Neuronal stem cell (in vitro differentiated cells): ENCODE results near the gene TBC1D22A.

Experiments
- DNase-seq: peaks from one replicate; pipeline ENCODE4 v3.0.0-alpha.2; 2013; ENCODE audit warnings: low spot score
- H2AFZ ChIP-seq: one replicate; pipeline ENCODE4 v1.6.1; 2013; ENCODE audit warnings: mild to moderate bottlenecking, low read length, inconsistent platforms
- H2AK5ac ChIP-seq: 2 replicates; pipeline ENCODE4 v1.6.1; 2013; ENCODE audit warnings: low read depth, mild to moderate bottlenecking, inconsistent platforms, low read length, moderate library complexity, mixed read lengths
- H2BK120ac ChIP-seq: 2 replicates; pipeline ENCODE4 v1.6.1; 2013; ENCODE audit warnings: low read depth, mild to moderate bottlenecking, inconsistent platforms, low read length, moderate library complexity, mixed read lengths
- H2BK12ac ChIP-seq: one replicate; pipeline ENCODE4 v1.6.1; 2013; ENCODE audit warnings: low read length, inconsistent platforms
- H2BK15ac ChIP-seq: 2 replicates; pipeline ENCODE4 v1.6.1; 2013; ENCODE audit warnings: mild to moderate bottlenecking, low read length, inconsistent platforms, mixed read lengths
- H2BK5ac ChIP-seq: one replicate; pipeline ENCODE4 v1.6.1; 2013; ENCODE audit warnings: inconsistent platforms, mild to moderate bottlenecking, low read length, moderate library complexity
- H3K14ac ChIP-seq: one replicate; pipeline ENCODE4 v1.6.1; 2013; ENCODE audit warnings: low read length, inconsistent platforms
- H3K18ac ChIP-seq: 2 replicates; pipeline ENCODE4 v1.6.1; 2013; ENCODE audit warnings: low read length, inconsistent platforms
- H3K23ac ChIP-seq: 2 replicates; pipeline ENCODE4 v1.6.1; 2013; ENCODE audit warnings: low read depth, mild to moderate bottlenecking, mixed read lengths, low read length, inconsistent platforms; ENCODE audit not compliant: poor library complexity
- H3K27ac ChIP-seq: replicated peaks from 3 replicates; pipeline ENCODE4 v1.5.1; 2013; ENCODE audit warnings: low read length, inconsistent platforms
- H3K27me3 ChIP-seq, 3 experiments: 2 replicates each; pipeline ENCODE4 v1.6.1; 2013; ENCODE audit warnings: low read length in 3 of 3, mild to moderate bottlenecking in 2 of 3, inconsistent platforms in 1 of 3, low read depth in 1 of 3, mixed read lengths in 1 of 3, moderate library complexity in 1 of 3; ENCODE audit not compliant: control insufficient read depth in 3 of 3, insufficient read depth in 3 of 3
- H3K36me3 ChIP-seq, 2 donors: replicated peaks in 1 of 2; 2 replicates each; pipeline ENCODE4 v1.6.1; 2013; ENCODE audit warnings: low read length in 2 of 2; ENCODE audit not compliant: control insufficient read depth in 2 of 2, insufficient read depth in 2 of 2
- H3K4ac ChIP-seq: 2 replicates; pipeline ENCODE4 v1.6.1; 2013; ENCODE audit warnings: inconsistent platforms, mild to moderate bottlenecking, low read length, moderate library complexity
- H3K4me1 ChIP-seq, 2 donors: 1 replicate in 1 of 2; 2 replicates in 1 of 2; pipeline ENCODE4 v1.6.1; 2013; ENCODE audit warnings: low read length in 2 of 2, low read depth in 1 of 2; ENCODE audit not compliant: control insufficient read depth in 2 of 2, insufficient read depth in 1 of 2
- H3K4me2 ChIP-seq: one replicate; pipeline ENCODE4 v1.6.1; 2013; ENCODE audit warnings: mild to moderate bottlenecking, low read length, inconsistent platforms; ENCODE audit not compliant: insufficient read depth, poor library complexity, severe bottlenecking
- H3K4me3 ChIP-seq, 2 donors: 2 replicates each; pipeline ENCODE4 v1.5.1; 2013; ENCODE audit warnings: low read length in 2 of 2, mild to moderate bottlenecking in 2 of 2, inconsistent platforms in 1 of 2, moderate library complexity in 1 of 2
- H3K79me1 ChIP-seq: one replicate; pipeline ENCODE4 v1.6.1; 2013; ENCODE audit warnings: low read depth, mild to moderate bottlenecking, inconsistent platforms, low read length, moderate library complexity
- H3K9ac ChIP-seq: one replicate; pipeline ENCODE4 v1.6.1; 2013; ENCODE audit warnings: mild to moderate bottlenecking, low read depth, low read length, inconsistent platforms; ENCODE audit not compliant: poor library complexity
- H3K9me3 ChIP-seq, 2 donors: replicated peaks in 1 of 2; 2 replicates each; pipeline versions ENCODE3 to v1.6.1; 2013; ENCODE audit warnings: low read length in 2 of 2, mild to moderate bottlenecking in 2 of 2, inconsistent platforms in 1 of 2, low read depth in 1 of 2, mixed read lengths in 1 of 2, moderate library complexity in 1 of 2; ENCODE audit not compliant: control insufficient read depth in 2 of 2, insufficient read depth in 1 of 2
- H4K8ac ChIP-seq: one replicate; pipeline ENCODE4 v1.6.1; 2013; ENCODE audit warnings: low read depth, mild to moderate bottlenecking, inconsistent platforms, low read length, moderate library complexity
- H4K91ac ChIP-seq: one replicate; pipeline ENCODE4 v1.6.1; 2013; ENCODE audit warnings: low read length, low read depth, mild to moderate bottlenecking, inconsistent platforms; ENCODE audit not compliant: poor library complexity
- WGBS, 2 donors: extraction: QIAGEN DNeasy Blood & Tissue Kit; methylation state at CpG; one replicate each; pipeline ENCODE4 v1.1.7; 2013; ENCODE audit warnings: missing lambda C conversion rate in 2 of 2, mixed read lengths in 1 of 2; ENCODE audit not compliant: insufficient read length in 2 of 2, insufficient replicate concordance in 1 of 2; ENCODE audit errors: extremely low coverage in 2 of 2; 5-methylcytosine and 5-hydroxymethylcytosine counted together

TBC1D22A gene

DNA sequence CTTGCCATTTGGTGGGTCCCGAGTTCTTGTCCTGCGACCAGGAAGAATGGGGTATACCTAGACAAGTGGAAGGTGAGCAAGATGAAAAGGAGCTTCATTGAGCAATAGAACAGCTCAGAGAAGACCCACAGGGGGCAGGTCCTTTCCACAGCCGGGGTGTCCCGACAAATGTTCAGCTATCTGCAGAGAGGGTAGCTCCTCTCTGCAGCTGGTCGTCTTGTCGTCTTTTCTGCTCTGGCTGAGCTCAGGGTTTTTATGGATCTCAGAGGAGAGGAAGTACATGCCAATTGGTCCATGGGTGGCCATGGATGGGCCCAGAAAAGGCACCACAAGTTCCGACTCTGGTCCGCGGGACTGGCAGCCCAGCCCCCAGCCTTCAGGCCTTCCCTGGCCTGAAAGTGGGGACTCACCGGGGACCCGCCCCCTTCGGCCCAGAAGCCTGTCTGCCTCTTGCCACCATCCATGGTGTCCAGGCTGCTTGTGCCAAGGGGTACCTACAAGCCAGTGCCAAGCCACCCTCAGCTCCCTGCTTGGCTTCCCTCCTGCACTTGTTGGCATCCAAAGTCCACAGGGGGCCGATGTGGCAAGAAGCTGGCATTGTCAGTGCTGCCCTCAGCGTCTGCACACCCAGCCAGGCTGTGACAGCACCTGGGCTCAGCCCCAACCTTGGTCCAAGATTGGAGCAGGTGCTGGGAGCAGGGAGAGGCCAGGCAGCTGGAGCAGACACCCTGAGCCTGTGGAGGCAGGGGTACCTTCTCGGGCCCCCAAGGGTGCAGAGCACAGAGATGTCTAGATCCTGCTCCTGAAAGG, 438.9 kb downstream of the TBC1D22A start:
- Histone ChIP-seq H3K9me3 (peaks cover 0 to 56% of the 10 kb centered on the region in 2 donors), H2BK12ac (no peak overlapping the region), H3K4me3 (peak overlapping the region in 1 of 2 donors; percentile 26), H4K8ac (no peak overlapping the region), H3K27me3 (peaks cover 0 to 5% (median 0%) of the 10 kb centered on the region in 3 experiments), H3K14ac (peak overlapping the region; percentile 82), H2AFZ (no peak overlapping the region), H2BK5ac (no peak overlapping the region), H3K9ac (no peak overlapping the region), H3K36me3 (no peaks in the 10 kb centered on the region), H3K4me2 (no peak overlapping the region), H3K18ac (no peak overlapping the region), H2BK15ac (no peak overlapping the region), H3K79me1 (no peaks in the 10 kb centered on the region), H3K4ac (no peak overlapping the region), H2BK120ac (no peak overlapping the region), H2AK5ac (no peak overlapping the region), H4K91ac (no peak overlapping the region), H3K27ac (no peak overlapping the region), H3K4me1 (no peaks in the 10 kb centered on the region), H3K23ac (no peak overlapping the region)
- DNase-seq: no peak
- WGBS, 2 donors: no CpG with 5 or more reads among the region's 15 CpGs

DNA sequence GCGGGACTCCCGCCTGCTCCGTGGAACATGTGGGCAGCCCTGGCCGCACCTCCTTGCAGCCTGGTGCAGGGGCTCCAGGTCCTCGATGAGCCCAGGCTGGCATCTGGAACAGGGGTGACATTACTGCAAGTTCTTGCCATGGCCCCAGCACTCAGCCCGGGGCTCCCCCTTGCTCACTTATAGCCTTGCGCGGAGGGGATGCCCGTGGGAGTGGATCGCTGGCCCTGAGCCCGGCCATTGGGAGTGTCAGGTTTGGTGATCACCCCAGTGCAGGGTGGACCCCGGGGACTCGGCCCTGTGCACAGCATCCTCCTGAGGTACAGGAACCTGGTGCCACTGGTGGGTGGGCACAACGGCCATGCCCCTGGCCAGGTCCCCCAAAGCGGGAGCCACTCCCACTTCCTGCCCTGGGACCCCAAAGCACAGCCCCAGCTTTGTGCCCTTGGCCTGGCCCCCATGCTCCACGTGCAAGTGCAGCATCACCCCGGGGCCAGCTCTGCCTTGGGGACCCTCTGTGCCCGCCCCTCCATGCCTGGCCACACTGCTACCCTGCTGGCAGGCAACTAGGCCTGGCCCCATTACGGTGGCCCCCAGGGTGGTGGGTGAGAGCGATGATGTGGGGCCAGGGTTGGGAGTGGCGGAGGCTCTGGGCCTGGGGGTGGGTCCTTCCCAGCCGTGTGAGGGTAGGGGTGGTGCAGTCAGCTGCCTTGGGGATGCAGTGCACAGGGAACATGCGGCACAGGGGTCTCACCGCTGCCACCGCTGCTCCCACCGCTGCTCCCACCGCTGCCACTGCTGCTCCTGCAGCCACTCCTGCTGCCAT, 439.8 kb downstream of the TBC1D22A start:
- Histone ChIP-seq H3K9me3 (peaks cover 2 to 52% of the 10 kb centered on the region in 2 donors), H2BK5ac (no peak overlapping the region), H3K27ac (no peak overlapping the region), H3K23ac (peak overlapping the region; percentile 65), H2AK5ac (no peak overlapping the region), H3K4me3 (no peak overlapping the region), H2BK12ac (no peak overlapping the region), H2AFZ (no peak overlapping the region), H3K4me2 (no peak overlapping the region), H4K91ac (no peak overlapping the region), H3K4me1 (no peaks in the 10 kb centered on the region), H3K9ac (no peak overlapping the region), H3K18ac (no peak overlapping the region), H3K27me3 (peaks cover 0 to 5% (median 0%) of the 10 kb centered on the region in 3 experiments), H4K8ac (peak overlapping the region; percentile 43), H3K4ac (peak overlapping the region; percentile 37), H2BK120ac (no peak overlapping the region), H3K79me1 (no peaks in the 10 kb centered on the region), H3K14ac (peak overlapping the region; percentile 82), H2BK15ac (no peak overlapping the region), H3K36me3 (no peaks in the 10 kb centered on the region)
- WGBS, 2 donors: no CpG with 5 or more reads among the region's 27 CpGs
- DNase-seq: no peak

DNA sequence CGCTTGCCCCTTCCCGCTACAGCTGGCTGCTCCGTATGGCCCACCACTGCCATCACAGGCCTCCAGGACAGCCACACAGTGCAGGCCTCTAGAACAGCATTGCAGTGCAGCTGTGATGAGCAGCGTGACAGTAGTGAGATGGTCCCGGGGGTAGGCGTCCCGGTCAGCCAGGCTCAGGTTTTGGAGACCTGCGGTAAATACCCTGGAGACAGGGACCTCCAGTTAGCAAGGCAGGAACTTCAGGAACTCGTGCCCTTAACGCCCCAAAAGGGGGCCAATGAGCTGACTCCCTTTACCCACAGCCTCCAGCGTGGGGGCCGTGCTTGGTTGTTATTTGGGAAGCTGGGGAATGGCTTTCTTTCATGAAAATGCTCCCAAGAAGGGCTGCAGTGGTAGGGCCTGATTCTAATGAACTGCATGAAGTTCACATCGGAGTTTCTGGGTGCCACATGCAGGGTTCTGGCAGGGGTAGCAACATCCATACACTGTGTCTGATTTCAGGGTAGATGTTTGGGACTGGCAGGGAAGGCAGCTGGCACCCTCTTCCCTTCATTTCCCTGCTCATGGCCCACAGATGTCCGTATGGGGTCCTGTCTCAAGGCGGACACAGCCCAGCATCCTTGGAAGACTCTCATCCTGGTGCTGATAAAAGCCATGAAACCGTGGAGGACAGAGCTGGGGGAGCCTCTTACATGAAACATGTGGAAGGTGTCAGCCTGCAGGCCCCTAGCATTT, 440.5 kb downstream of the TBC1D22A start:
- H3K27ac ChIP-seq: no peak overlapping the region
- H3K9ac ChIP-seq: no peak overlapping the region
- H3K4me3 ChIP-seq: no peak overlapping the region
- H3K23ac ChIP-seq: peak overlapping the region; percentile 65
- no peaks in the 10 kb centered on the region for H3K36me3 ChIP-seq
- no CpG with 5 or more reads among the region's 16 CpGs for WGBS, 2 donors
- no peak overlapping the region for H2BK5ac ChIP-seq
- peaks cover 2 to 58% of the 10 kb centered on the region in 2 donors for H3K9me3 ChIP-seq
- H2AK5ac ChIP-seq: no peak overlapping the region
- no peak overlapping the region for H3K14ac ChIP-seq
- H3K18ac ChIP-seq: no peak overlapping the region
- H2BK120ac ChIP-seq: no peak overlapping the region
- H3K79me1 ChIP-seq: no peaks in the 10 kb centered on the region
- H4K91ac ChIP-seq: no peak overlapping the region
- no peak overlapping the region for H3K4me2 ChIP-seq
- H4K8ac ChIP-seq: no peak overlapping the region
- no peak overlapping the region for H2BK15ac ChIP-seq
- no peak overlapping the region for H2BK12ac ChIP-seq
- no peak for DNase-seq
- no peak overlapping the region for H2AFZ ChIP-seq
- H3K4ac ChIP-seq: peak overlapping the region; percentile 37
- H3K4me1 ChIP-seq: no peaks in the 10 kb centered on the region
- H3K27me3 ChIP-seq: peaks cover 0 to 5% (median 0%) of the 10 kb centered on the region in 3 experiments
